Psoas muscle (tissue), 8 donors: ENCODE data around the gene MRPL28. TPM values are rescaled to one million over a fixed set of nuclear protein-coding genes. Genes with fewer than 3 reads are reported as not detected.

ENCODE experiments used
- ATAC-seq, 4 donors: fragments of 200-7000 bp; cut with Tn5 transposase; one replicate each; pipeline ENCODE4 v1.9.1; 2020; ENCODE audit warnings: moderate library complexity in 3 of 4, mild to moderate bottlenecking in 2 of 4
- DNase-seq, 2 donors: peaks; one replicate each; pipeline ENCODE4 v3.0.0-alpha.2; 2020
- H3K27ac ChIP-seq: fragments of 200-600 bp; one replicate; pipeline ENCODE4 v1.8.0; 2022
- H3K27me3 ChIP-seq, 3 donors: fragments of 200-600 bp in 1 of 3; one replicate each; pipeline versions ENCODE4 v1.6.1 to v1.8.0; 2013 to 2022; ENCODE audit warnings: low read length in 2 of 3, mild to moderate bottlenecking in 2 of 3, moderate library complexity in 1 of 3; ENCODE audit not compliant: insufficient read depth in 3 of 3
- H3K36me3 ChIP-seq, 2 donors: fragments of 200-600 bp in 1 of 2; one replicate each; pipeline versions ENCODE4 v1.6.1 to v1.8.0; 2013 to 2022; ENCODE audit warnings: low read depth in 1 of 2, mild to moderate bottlenecking in 1 of 2, moderate library complexity in 1 of 2; ENCODE audit not compliant: insufficient read depth in 1 of 2
- H3K4me1 ChIP-seq: fragments of 200-600 bp; one replicate; pipeline ENCODE4 v1.8.0; 2022
- H3K4me3 ChIP-seq: fragments of 200-600 bp; one replicate; pipeline ENCODE4 v1.8.0; 2022; ENCODE audit warnings: mild to moderate bottlenecking
- H3K9me3 ChIP-seq: fragments of 200-600 bp; one replicate; pipeline ENCODE4 v1.8.0; 2022
- WGBS, 3 donors: extraction: QIAGEN DNeasy Blood & Tissue Kit; methylation state at CpG; one replicate each; pipeline versions ENCODE4 v1.1.6 to v1.1.7; 2013; 5-methylcytosine and 5-hydroxymethylcytosine counted together
- intact Hi-C, 2 donors: fragments of 100-400 bp; cut with DNase I; formaldehyde crosslinking; loops; one replicate each; pipeline versions ENCODE4 v1.11.0 to v1.14.2; 2022
- polyA plus RNA-seq, 3 donors: library from polyadenylated mRNA; stranded (reverse); fragments of 200-250 nt; gene quantifications; one replicate each; pipeline ENCODE4 v1.2.3, GENCODE V29; 2013
- total RNA-seq, 4 donors: library from RNA; stranded (reverse); fragmentation: NEBNext Ultra II Directional in 2 of 4; extraction: Animal tissue kit (Norgen Biotek cat#: 25700) in 2 of 4; gene quantifications; one replicate each; pipeline versions ENCODE4 v1.2.1 to v1.2.4, GENCODE V29; 2021 to 2023
- TF ChIP-seq, protein P1 (sequence below): fragments of 200-600 bp; IDR thresholded peaks from one replicate; pipeline ENCODE4 v1.8.0; 2022; ENCODE audit warnings: antibody characterized with exemption
- donor health status: healthy with polysubstance abuse.
- donor health status: DM: no; HTN: no; CAD: no; lungs with moderate emphysema.
- donor health status: Bipolar disorder and iron deficiency.
- donor health status: healthy.
- donor health status: DM: yes; HTN: yes; CAD: no.
- donor health status: DM: no; HTN: no; CAD: no.
- donor health status: DM: no; HTN: no; CAD: no.
- donor health status: DM: yes; HTN: yes; CAD: no.

MRPL28 gene
- total and polyA plus RNA-seq, 7 donors, result 55.4 to 126 (median 67.1) TPM

DNA sequence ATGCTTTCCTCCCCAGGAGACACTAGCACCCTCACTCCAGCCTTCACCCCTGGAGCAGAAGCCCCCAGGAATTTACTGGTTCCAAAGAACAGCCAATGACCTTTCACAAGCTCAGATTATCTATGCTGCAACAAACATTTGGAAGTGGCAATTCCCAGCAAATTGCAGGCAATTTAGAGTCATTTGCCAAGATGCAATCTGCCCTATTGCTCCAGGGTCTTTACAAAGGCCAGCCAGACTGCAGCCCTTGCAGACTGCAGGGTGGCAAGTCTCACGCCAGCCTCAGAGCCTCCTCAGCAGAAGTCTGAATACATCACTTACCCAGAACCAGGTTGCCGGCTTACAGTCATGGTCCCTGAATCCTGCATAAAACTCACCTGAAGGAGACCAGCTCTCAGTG, 39.6 kb downstream of the MRPL28 start:
- H3K9me3 ChIP-seq, result no peaks in the 10 kb centered on the region
- DNase-seq (no peak), ATAC-seq (no peak)
- H3K36me3 ChIP-seq, result peaks cover 0 to 5% of the 10 kb centered on the region in 2 donors
- WGBS, 3 donors, result 72 to 83% (median 73%) methylated on average over 2 of the region's 2 CpGs
- H3K27ac ChIP-seq, result no peak overlapping the region
- intact Hi-C loops, result no loop called here
- H3K4me3 ChIP-seq, result no peak overlapping the region
- peaks cover 13% of the 10 kb centered on the region for H3K4me1 ChIP-seq
- TF ChIP-seq, protein P1, sequence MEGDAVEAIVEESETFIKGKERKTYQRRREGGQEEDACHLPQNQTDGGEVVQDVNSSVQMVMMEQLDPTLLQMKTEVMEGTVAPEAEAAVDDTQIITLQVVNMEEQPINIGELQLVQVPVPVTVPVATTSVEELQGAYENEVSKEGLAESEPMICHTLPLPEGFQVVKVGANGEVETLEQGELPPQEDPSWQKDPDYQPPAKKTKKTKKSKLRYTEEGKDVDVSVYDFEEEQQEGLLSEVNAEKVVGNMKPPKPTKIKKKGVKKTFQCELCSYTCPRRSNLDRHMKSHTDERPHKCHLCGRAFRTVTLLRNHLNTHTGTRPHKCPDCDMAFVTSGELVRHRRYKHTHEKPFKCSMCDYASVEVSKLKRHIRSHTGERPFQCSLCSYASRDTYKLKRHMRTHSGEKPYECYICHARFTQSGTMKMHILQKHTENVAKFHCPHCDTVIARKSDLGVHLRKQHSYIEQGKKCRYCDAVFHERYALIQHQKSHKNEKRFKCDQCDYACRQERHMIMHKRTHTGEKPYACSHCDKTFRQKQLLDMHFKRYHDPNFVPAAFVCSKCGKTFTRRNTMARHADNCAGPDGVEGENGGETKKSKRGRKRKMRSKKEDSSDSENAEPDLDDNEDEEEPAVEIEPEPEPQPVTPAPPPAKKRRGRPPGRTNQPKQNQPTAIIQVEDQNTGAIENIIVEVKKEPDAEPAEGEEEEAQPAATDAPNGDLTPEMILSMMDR, result no peak
- H3K27me3 ChIP-seq, result no peaks in the 10 kb centered on the region

DNA sequence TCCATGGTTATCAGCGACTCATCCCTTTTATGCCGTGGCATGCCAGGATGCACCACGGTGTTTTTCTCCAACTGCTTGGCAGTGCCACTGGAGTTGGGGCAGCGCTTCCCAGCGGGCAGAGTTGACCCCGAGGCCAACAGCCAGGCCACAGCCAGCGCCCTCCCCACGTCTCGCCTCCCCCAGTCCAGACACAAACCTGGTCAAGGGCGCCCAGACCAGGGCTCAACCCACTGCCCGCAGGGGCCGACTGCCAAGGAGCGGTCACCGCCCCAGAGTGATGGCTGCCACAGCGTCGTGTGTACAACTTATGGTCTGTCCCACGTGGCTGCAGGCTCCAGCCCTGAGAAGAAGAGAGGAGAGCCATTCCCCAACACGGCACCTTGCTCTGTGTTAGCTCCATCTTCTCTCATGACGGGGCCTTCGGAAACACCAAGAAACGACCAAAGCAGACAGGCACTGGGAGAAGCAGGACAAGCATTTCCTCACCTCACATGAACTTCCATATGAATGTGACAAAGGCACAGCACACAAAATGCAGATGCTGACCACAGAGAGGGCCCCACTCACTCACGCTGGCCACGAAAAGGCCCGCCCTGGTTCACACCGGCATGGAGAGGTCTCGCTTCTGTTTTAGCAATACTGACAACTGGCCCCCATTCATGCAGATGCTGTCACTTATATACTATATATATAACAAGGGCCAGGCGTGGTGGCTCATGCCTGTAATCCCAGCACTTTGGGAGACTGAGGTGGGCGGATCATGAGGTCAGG, 44.8 kb downstream of the MRPL28 start:
- Histone ChIP-seq H3K27me3 (no peaks in the 10 kb centered on the region), H3K4me1 (peaks cover 13% of the 10 kb centered on the region), H3K9me3 (no peaks in the 10 kb centered on the region), H3K4me3 (no peak overlapping the region), H3K36me3 (peaks cover 0 to 5% of the 10 kb centered on the region in 2 donors), H3K27ac (no peak overlapping the region)
- no peak for ATAC-seq
- TF ChIP-seq, protein P1, result no peak
- intact Hi-C loops, result no loop called here
- 84 to 87% (median 85%) methylated on average over 28 of the region's 28 CpGs for WGBS, 3 donors
- DNase-seq, result no peak

DNA sequence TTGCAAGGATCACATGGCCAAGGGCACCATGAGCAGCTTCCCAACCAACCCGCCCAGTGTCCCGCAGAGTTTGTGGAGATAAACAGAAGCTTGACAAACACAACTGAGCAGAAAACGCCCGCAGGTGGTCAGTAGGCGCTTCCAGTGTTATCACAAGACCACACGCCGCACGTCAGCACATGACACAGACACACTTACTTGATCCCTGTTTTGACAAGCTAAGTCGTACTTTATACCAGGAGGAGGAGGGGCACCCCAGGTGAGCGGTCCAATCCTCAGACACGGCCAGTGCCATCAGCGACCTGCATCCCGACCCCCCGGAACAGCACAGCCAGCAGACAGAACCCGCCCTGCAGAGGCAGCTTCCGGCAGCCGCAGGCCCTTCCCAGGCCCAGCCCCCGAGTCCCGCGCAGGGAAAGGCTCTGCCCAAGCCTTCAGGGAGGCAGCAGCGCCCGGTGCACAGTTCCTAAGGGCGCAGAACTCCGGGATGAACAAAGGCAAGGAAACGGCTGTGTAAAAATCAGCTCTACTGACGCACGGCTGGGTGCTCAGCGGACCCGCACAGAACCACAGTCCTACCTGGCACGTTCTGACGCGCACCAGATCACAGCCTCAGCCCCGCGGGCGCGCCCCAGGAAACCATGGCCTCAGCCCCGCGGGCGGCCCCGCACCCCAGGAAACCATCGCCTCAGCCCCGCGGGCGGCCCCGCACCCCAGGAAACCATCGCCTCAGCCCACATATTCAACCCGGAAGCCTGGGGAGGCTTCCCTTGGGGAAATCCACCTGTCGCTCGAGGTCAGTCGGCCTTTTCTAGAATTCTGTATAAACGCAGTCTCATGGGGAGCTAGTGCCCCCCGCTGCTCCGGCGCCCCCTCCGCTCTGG, 45.6 kb downstream of the MRPL28 start:
- 72 to 74% (median 74%) methylated on average over 55 of the region's 55 CpGs for WGBS, 3 donors
- H3K9me3 ChIP-seq, result no peaks in the 10 kb centered on the region
- H3K4me3 ChIP-seq, result peak overlapping the region; percentile 18
- ATAC-seq (no peak), DNase-seq (no peak)
- H3K27me3 ChIP-seq, result no peaks in the 10 kb centered on the region
- TF ChIP-seq, protein P1, result no peak
- H3K27ac ChIP-seq, result no peak overlapping the region
- intact Hi-C loops, result no loop called here
- H3K4me1 ChIP-seq, result peaks cover 13% of the 10 kb centered on the region
- no peaks in the 10 kb centered on the region for H3K36me3 ChIP-seq

DNA sequence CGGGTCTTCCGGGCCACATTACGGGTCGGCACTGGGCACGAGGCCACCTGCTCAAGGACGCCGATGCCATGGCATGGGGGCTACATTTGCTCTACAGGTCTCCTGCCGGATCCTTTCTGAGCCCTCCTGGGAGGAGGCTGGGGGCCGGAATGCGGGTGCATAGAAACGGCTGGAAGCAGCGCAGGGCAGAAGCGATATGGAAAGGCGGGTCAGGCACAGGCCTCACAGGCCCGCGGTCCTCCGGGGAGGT, 46.2 kb downstream of the MRPL28 start:
- no peak overlapping the region for H3K27ac ChIP-seq
- intact Hi-C loops, result no loop called here
- 87 to 93% (median 87%) methylated on average over 17 of the region's 17 CpGs for WGBS, 3 donors

More for the DNA sequence above, 46.2 kb downstream of the MRPL28 start:
- Histone ChIP-seq H3K4me1 (peaks cover 13% of the 10 kb centered on the region), H3K4me3 (no peak overlapping the region), H3K36me3 (peaks cover 0 to 2% of the 10 kb centered on the region in 2 donors), H3K9me3 (no peaks in the 10 kb centered on the region), H3K27me3 (no peaks in the 10 kb centered on the region)
- TF ChIP-seq, protein P1, result no peak
- DNase-seq (no peak), ATAC-seq (no peak)
